HG02970 (cell line): ENCODE data around the gene PDGFRB.
"Not testable (repeated sequence)": the region's sequence is repeated elsewhere in the genome, so short reads cannot be mapped to it uniquely, and the experiment has no call there.

Source experiments
- ATAC-seq: cut with Tn5 transposase; IDR thresholded peaks from one replicate; pipeline ENCODE4 v1.9.1; 2021; ENCODE audit warnings: mild to moderate bottlenecking, moderate library complexity, moderate number of reproducible peaks; ENCODE audit not compliant: unreplicated experiment, low FRiP score

The PDGFRB gene

GRCh38 chr5:150101023-150101422, 54.6 kb downstream of the PDGFRB start:
- ATAC-seq, result no peak

- ATAC-seq, result no peak
Measured at GRCh38 chr5:150097152-150097551, 58.5 kb downstream of the PDGFRB start.

GRCh38 chr5:150092159-150092787, 63.4 kb downstream of the PDGFRB start:
- no peak for ATAC-seq

GRCh38 chr5:150085950-150086715, 69.5 kb downstream of the PDGFRB start, which contains the start of gene CSF1R:
TSS of gene CSF1R (minus strand) at chr5:150086554. CDS start at chr5:150086427, 127 bp downstream.
- no peak for ATAC-seq

- ATAC-seq, result no peak
Measured at GRCh38 chr5:150085191-150085912, 70.3 kb downstream of the PDGFRB start.

- ATAC-seq, result not testable (repeated sequence)
Measured at GRCh38 chr5:150084754-150085153, 70.9 kb downstream of the PDGFRB start.

GRCh38 chr5:150082889-150083288, 72.8 kb downstream of the PDGFRB start:
- ATAC-seq, result no peak

GRCh38 chr5:150082374-150082773, 73.3 kb downstream of the PDGFRB start:
- no peak for ATAC-seq

- ATAC-seq, result no peak
Measured at GRCh38 chr5:150081541-150082283, 73.9 kb downstream of the PDGFRB start.

- ATAC-seq, result no peak
Measured at GRCh38 chr5:150080696-150081435, 74.8 kb downstream of the PDGFRB start.

GRCh38 chr5:150079909-150080461, 75.7 kb downstream of the PDGFRB start:
- no peak for ATAC-seq

GRCh38 chr5:150078802-150079689, 76.6 kb downstream of the PDGFRB start:
- ATAC-seq, result no peak

GRCh38 chr5:150077996-150078801, 77.4 kb downstream of the PDGFRB start:
- no peak for ATAC-seq

- ATAC-seq, result no peak
Measured at GRCh38 chr5:150077060-150077459, 78.6 kb downstream of the PDGFRB start.

- no peak for ATAC-seq
Measured at GRCh38 chr5:150075806-150076205, 79.8 kb downstream of the PDGFRB start.

GRCh38 chr5:150075233-150075632, 80.4 kb downstream of the PDGFRB start:
- no peak for ATAC-seq

- ATAC-seq, result no peak
Measured at GRCh38 chr5:150073677-150074076, 82.0 kb downstream of the PDGFRB start.

- ATAC-seq, result no peak
Measured at GRCh38 chr5:150073086-150073625, 82.5 kb downstream of the PDGFRB start.
